Pericardium fibroblast (primary cell): ENCODE measurements around the gene NUP98. TPM values are rescaled to one million over a fixed set of nuclear protein-coding genes. Genes with fewer than 3 reads are reported as not detected.

Source experiments
- total RNA-seq: library from RNA; depleted of rRNA; stranded (reverse); fragments of >200 nt; gene quantifications from 2 replicates; pipeline ENCODE4 v1.2.3, GENCODE V29; 2015

The NUP98 gene
- 45.6 and 60.2 TPM in 2 replicates for total RNA-seq

DNA sequence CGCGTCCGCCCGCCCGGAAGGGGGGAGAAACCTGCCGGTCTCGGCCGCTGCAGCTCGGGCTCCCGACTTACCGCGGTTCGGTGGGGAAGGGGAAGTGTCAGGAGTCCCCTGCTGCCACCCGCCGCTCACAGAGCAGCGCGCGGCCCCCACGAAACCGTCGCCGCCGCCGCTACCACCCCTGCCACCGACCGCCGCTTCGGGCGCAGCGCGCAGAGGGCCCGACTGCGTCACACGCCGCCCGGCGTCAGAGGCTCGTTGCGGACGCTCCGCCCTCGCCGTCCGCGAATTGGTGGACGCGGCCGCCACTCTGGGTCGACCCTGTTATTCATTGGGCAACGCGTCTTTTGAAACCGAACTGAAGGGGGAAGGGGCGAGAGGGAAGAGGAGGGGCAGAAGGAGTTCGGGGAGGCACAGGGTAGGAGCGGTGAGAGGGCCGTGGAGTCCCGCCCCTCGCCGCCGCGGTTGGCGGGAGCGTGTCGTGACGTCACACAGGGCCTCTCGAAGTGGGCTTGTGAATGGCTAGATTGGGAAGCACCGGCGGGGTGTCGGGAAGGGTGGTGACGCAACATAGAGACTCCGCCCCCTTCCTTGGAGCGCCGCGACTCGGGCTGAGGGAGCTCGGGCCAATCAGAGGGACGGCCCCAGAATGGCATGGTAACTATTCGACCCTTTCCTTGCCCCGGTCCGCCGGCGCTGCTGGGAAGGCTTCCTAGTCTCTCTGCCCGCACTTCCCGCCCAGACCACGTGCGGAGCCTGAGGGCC is at the start of gene NUP98:
Gene NUP98, minus strand, starts transcription at position 226 of the 762 bp plus-strand sequence. CDS start 15,437 bp downstream, outside the sequence.

DNA sequence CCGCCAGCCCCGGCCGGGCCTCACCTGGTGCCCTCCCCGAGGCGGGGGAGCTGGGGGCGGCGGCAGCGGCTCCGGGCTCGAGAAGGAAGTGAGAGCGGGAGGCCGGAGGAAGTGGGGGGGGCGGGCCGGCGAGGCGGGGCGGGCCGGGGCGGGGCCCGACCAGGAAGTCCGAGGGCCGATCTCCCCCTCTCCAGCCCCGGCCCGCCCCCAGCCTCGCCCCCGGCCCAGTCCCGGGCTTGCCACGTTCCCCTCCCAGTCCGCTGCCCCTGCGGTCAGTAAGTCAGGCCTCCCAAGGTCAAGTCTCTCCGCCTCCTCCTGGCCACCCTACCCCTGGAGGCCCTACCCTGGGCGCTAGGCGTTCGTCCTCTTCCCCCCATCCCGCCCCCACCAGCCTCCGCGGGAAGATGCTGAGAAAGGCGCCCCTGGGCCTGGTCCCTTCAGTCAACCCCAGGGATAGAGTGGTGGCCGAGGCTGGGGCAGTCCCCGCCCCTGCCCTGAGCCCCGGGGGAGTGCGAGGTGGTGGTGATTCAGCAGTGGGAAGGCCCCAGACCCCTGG is 43.6 kb upstream of the NUP98 start, which contains the start of gene RHOG:
Gene RHOG, minus strand, starts transcription at position 90 of the 556 bp plus-strand sequence. CDS start 12,821 bp downstream, outside the sequence.

GRCh38 chr11:3807909-3808860 is 10.8 kb upstream of the NUP98 start, which contains the start of gene PGAP2:
TSS of gene PGAP2 (plus strand) at chr11:3808560. CDS start at chr11:3811260, 2,700 bp downstream.

GRCh38 chr11:3671334-3672254 is 125.8 kb downstream of the NUP98 start, which contains the start of gene CHRNA10:
TSS of gene CHRNA10 (minus strand) at chr11:3671384. CDS start at chr11:3671312, 72 bp downstream.

GRCh38 chr11:3644817-3645235 is 152.5 kb downstream of the NUP98 start, which contains the start of gene ART1:
TSS of gene ART1 (plus strand) at chr11:3645128. CDS start at chr11:3659214, 14,086 bp downstream.

GRCh38 chr11:3641701-3642070 is 155.7 kb downstream of the NUP98 start, which contains the start of gene ART5:
TSS of gene ART5 (minus strand) at chr11:3641992. CDS start at chr11:3641862, 130 bp downstream.

Other genes with a start within 250 kb of the NUP98 start
- gene ART5, start 155.6 kb downstream of the NUP98 start, total RNA-seq = 0.12 and 0.26 TPM in 2 replicates
- not detected in 2 replicates for gene ART1, start 152.4 kb downstream of the NUP98 start, total RNA-seq
- gene CHRNA10, start 126.2 kb downstream of the NUP98 start, total RNA-seq = 0.12 and 1.0 TPM in 2 replicates
- gene PGAP2, start 11.0 kb upstream of the NUP98 start, total RNA-seq = 4.8 and 11.4 TPM in 2 replicates
- 52.0 and 54.7 TPM in 2 replicates for gene RHOG, start 43.4 kb upstream of the NUP98 start, total RNA-seq
- gene STIM1, start 58.1 kb upstream of the NUP98 start, total RNA-seq = 23.1 and 47.2 TPM in 2 replicates